Right atrium auricular region (tissue), 2 donors: ENCODE results near the gene KRT6B. TPM values are rescaled to one million over a fixed set of nuclear protein-coding genes. Genes with fewer than 3 reads are reported as not detected.

ENCODE experiments used
- DNase-seq: peaks from one replicate; pipeline ENCODE4 v3.0.0-alpha.2; 2019; ENCODE audit warnings: low spot score
- H3K27ac ChIP-seq, 2 donors: fragments of 200-600 bp; sonication (generic); 1 replicate in 1 of 2; 2 replicates in 1 of 2; pipeline ENCODE4 v1.5.1; 2016 to 2019
- H3K27me3 ChIP-seq, 2 donors: fragments of 200-600 bp; sonication (generic); one replicate each; pipeline versions ENCODE4 v1.5.1 to v1.6.0; 2017 to 2019
- H3K36me3 ChIP-seq: fragments of 200-600 bp; sonication (generic); one replicate; pipeline ENCODE4 v1.5.1; 2016
- H3K4me1 ChIP-seq, 2 donors: fragments of 200-600 bp; sonication (generic); one replicate each; pipeline versions ENCODE4 v1.5.1 to v1.6.0; 2017 to 2019
- H3K4me3 ChIP-seq, 2 donors: fragments of 200-600 bp; sonication (generic); 1 replicate in 1 of 2; 2 replicates in 1 of 2; pipeline ENCODE4 v1.5.1; 2017 to 2019; ENCODE audit warnings: mild to moderate bottlenecking in 1 of 2, moderate library complexity in 1 of 2
- H3K9me3 ChIP-seq, 2 donors: fragments of 200-600 bp; sonication (generic); one replicate each; pipeline ENCODE4 v1.5.1; 2019
- CTCF ChIP-seq, 2 donors: fragments of 200-600 bp; sonication (generic); IDR thresholded peaks; one replicate each; pipeline ENCODE4 v1.5.1; 2019; ENCODE audit warnings: antibody characterized with exemption in 2 of 2
- total RNA-seq, 2 donors: library from RNA; depleted of rRNA; stranded (reverse); fragments of >200 nt; gene quantifications; one replicate each; pipeline ENCODE4 v1.1.0, GENCODE V29; 2016

Gene KRT6B
- total RNA-seq, 2 donors from 2014 or later, result not detected

- DNase-seq, result no peak
- H3K4me3 ChIP-seq, result no peak overlapping the region
- TF ChIP-seq CTCF (IDR thresholded peaks at IDR 0.05), result no peak
- H3K4me1 ChIP-seq, result peaks cover 0 to 5% of the 10 kb centered on the region in 2 donors
- no peaks in the 10 kb centered on the region for H3K9me3 ChIP-seq
- H3K27ac ChIP-seq, result no peak overlapping the region
- H3K27me3 ChIP-seq, result no peaks in the 10 kb centered on the region
- H3K36me3 ChIP-seq, result no peaks in the 10 kb centered on the region
Observed at GRCh38 chr12:52439845-52440244, 12.1 kb downstream of the KRT6B start.

GRCh38 chr12:52439420-52439819 is 12.5 kb downstream of the KRT6B start:
- H3K4me3 ChIP-seq, result no peak overlapping the region

GRCh38 chr12:52438305-52439301 is 13.3 kb downstream of the KRT6B start:
- Histone ChIP-seq H3K36me3 (no peaks in the 10 kb centered on the region), H3K27me3 (no peaks in the 10 kb centered on the region), H3K4me3 (no peak overlapping the region), H3K27ac (no peak overlapping the region), H3K9me3 (no peaks in the 10 kb centered on the region), H3K4me1 (peaks cover 0 to 5% of the 10 kb centered on the region in 2 donors)
- TF ChIP-seq CTCF (IDR thresholded peaks at IDR 0.05), result no peak
- DNase-seq, result peak; percentile 48

More at GRCh38 chr12:52439420-52439819, 12.5 kb downstream of the KRT6B start:
- no peak for DNase-seq
- Histone ChIP-seq H3K9me3 (no peaks in the 10 kb centered on the region), H3K27ac (no peak overlapping the region), H3K27me3 (no peaks in the 10 kb centered on the region), H3K36me3 (no peaks in the 10 kb centered on the region), H3K4me1 (peaks cover 0 to 5% of the 10 kb centered on the region in 2 donors)
- TF ChIP-seq CTCF (IDR thresholded peaks at IDR 0.05), result no peak

GRCh38 chr12:52437508-52437907 is 14.4 kb downstream of the KRT6B start:
- no peaks in the 10 kb centered on the region for H3K27me3 ChIP-seq
- H3K36me3 ChIP-seq, result no peaks in the 10 kb centered on the region
- H3K4me1 ChIP-seq, result peaks cover 0 to 5% of the 10 kb centered on the region in 2 donors
- peak; percentile 44 for DNase-seq
- TF ChIP-seq CTCF (IDR thresholded peaks at IDR 0.05), result no peak
- no peak overlapping the region for H3K27ac ChIP-seq
- H3K4me3 ChIP-seq, result no peak overlapping the region
- H3K9me3 ChIP-seq, result no peaks in the 10 kb centered on the region

GRCh38 chr12:52436828-52437474 is 15.0 kb downstream of the KRT6B start:
- no peak for TF ChIP-seq CTCF (IDR thresholded peaks at IDR 0.05)
- peaks cover 0 to 5% of the 10 kb centered on the region in 2 donors for H3K4me1 ChIP-seq
- H3K9me3 ChIP-seq, result no peaks in the 10 kb centered on the region
- H3K27me3 ChIP-seq, result no peaks in the 10 kb centered on the region
- H3K4me3 ChIP-seq, result no peak overlapping the region
- no peak overlapping the region for H3K27ac ChIP-seq
- no peak for DNase-seq
- H3K36me3 ChIP-seq, result no peaks in the 10 kb centered on the region
